Brain microvascular endothelial cell (primary cell): ENCODE measurements around the gene SSRP1.

Source experiments
- DNase-seq: peaks from one replicate; pipeline ENCODE4 v3.0.0-alpha.2; 2020
- H3K27ac ChIP-seq: fragments of 250-450 bp; sonication (Bioruptor Pico); 2 replicates; pipeline ENCODE4 v1.5.1; 2020; ENCODE audit warnings: mild to moderate bottlenecking, moderate library complexity
- H3K27me3 ChIP-seq: fragments of 250-450 bp; sonication (Bioruptor Pico); replicated peaks from 2 replicates; pipeline ENCODE4 v1.5.1; 2020; ENCODE audit warnings: mild to moderate bottlenecking
- H3K36me3 ChIP-seq: fragments of 250-450 bp; sonication (Bioruptor Pico); replicated peaks from 2 replicates; pipeline ENCODE4 v1.5.1; 2020; ENCODE audit warnings: mild to moderate bottlenecking
- H3K4me3 ChIP-seq: 2 replicates; pipeline ENCODE4 v1.5.1; 2011; ENCODE audit warnings: low read depth, mild to moderate bottlenecking, control low read depth, low read length, moderate library complexity
- CTCF ChIP-seq: IDR thresholded peaks from 2 replicates; pipeline ENCODE4 v1.5.1; 2011; ENCODE audit warnings: low read depth, mild to moderate bottlenecking, moderate library complexity, low read length, control low read depth, inconsistent platforms; ENCODE audit errors: missing control alignments
- in situ Hi-C: cut with HindIII; loops from 2 replicates; pipeline ENCODE4 v1.10.0; 2017; ENCODE audit warnings: low sequenced_read_pairs, low pct_ligation_motif_present

SSRP1 gene

GRCh38 chr11:57370251-57370650 lies 34.6 kb upstream of the SSRP1 start:
- DNase-seq, result peak; percentile 43
- TF ChIP-seq CTCF, result no peak
- in situ Hi-C loops, result no loop called here
- H3K27me3 ChIP-seq, result no peaks in the 10 kb centered on the region
- H3K36me3 ChIP-seq, result no peaks in the 10 kb centered on the region
- H3K27ac ChIP-seq, result no peak overlapping the region
- no peak overlapping the region for H3K4me3 ChIP-seq

- Histone ChIP-seq H3K27ac (no peak overlapping the region), H3K36me3 (no peaks in the 10 kb centered on the region), H3K4me3 (no peak overlapping the region), H3K27me3 (no peaks in the 10 kb centered on the region)
- DNase-seq, result no peak
- in situ Hi-C loops, result no loop called here
- no peak for TF ChIP-seq CTCF
Measured at GRCh38 chr11:57368845-57369232, 33.1 kb upstream of the SSRP1 start.

GRCh38 chr11:57368106-57368844 lies 32.6 kb upstream of the SSRP1 start:
- TF ChIP-seq CTCF, result no peak
- no peak for DNase-seq
- no peaks in the 10 kb centered on the region for H3K27me3 ChIP-seq
- H3K27ac ChIP-seq, result no peak overlapping the region
- no peak overlapping the region for H3K4me3 ChIP-seq
- in situ Hi-C loops, result no loop called here
- H3K36me3 ChIP-seq, result no peaks in the 10 kb centered on the region

GRCh38 chr11:57364851-57365660 lies 29.4 kb upstream of the SSRP1 start:
- H3K27me3 ChIP-seq, result no peaks in the 10 kb centered on the region
- H3K4me3 ChIP-seq, result no peak overlapping the region
- in situ Hi-C loops, result no loop called here
- no peak overlapping the region for H3K27ac ChIP-seq
- TF ChIP-seq CTCF, result no peak
- no peaks in the 10 kb centered on the region for H3K36me3 ChIP-seq
- no peak for DNase-seq

- TF ChIP-seq CTCF, result no peak
- in situ Hi-C loops, result no loop called here
- Histone ChIP-seq H3K27ac (no peak overlapping the region), H3K36me3 (no peaks in the 10 kb centered on the region), H3K4me3 (no peak overlapping the region), H3K27me3 (no peaks in the 10 kb centered on the region)
- no peak for DNase-seq
Measured at GRCh38 chr11:57363131-57364080, 27.7 kb upstream of the SSRP1 start.
